WTC11 (cell line): Measurements from ENCODE around the gene SH3GL1. TPM values are rescaled to one million over a fixed set of nuclear protein-coding genes. Genes with fewer than 3 reads are reported as not detected.

Experiments used
- ATAC-seq: fragments of 200-7000 bp; cut with Tn5 transposase; 2 replicates; pipeline ENCODE4 v1.10.0; 2021; ENCODE audit warnings: mild to moderate bottlenecking, moderate library complexity
- CTCF ChIA-PET: fragments of 300-600 bp; sonication (Branson Sonifier 250); formaldehyde crosslinking; loops from one replicate; lab custom pipeline; 2021; ENCODE audit warnings: antibody characterized with exemption; lab: Charles Lee
- POLR2A ChIA-PET: fragments of 350-600 bp; sonication (Branson Sonifier 250); formaldehyde crosslinking; loops from one replicate; lab custom pipeline; 2021; ENCODE audit warnings: antibody characterized with exemption; lab: Charles Lee
- DNase-seq: peaks from one replicate; pipeline ENCODE4 v3.0.0; 2021; ENCODE audit warnings: low spot score
- H3K27ac Mint-ChIP-seq: 2 replicates; pipeline ENCODE4 v1.8.0; 2021; ENCODE audit warnings: mixed read lengths
- H3K27me3 Mint-ChIP-seq: 2 replicates; pipeline ENCODE4 v1.8.0; 2021; ENCODE audit warnings: low read depth, mild to moderate bottlenecking, moderate library complexity, mixed read lengths
- H3K36me3 Mint-ChIP-seq: 2 replicates; pipeline ENCODE4 v1.8.0; 2021; ENCODE audit warnings: mixed read lengths
- H3K4me1 Mint-ChIP-seq: 2 replicates; pipeline ENCODE4 v1.8.0; 2022; ENCODE audit warnings: mixed read lengths
- H3K4me3 Mint-ChIP-seq: 2 replicates; pipeline ENCODE4 v1.8.0; 2021; ENCODE audit warnings: mild to moderate bottlenecking, moderate library complexity, mixed read lengths
- H3K9me3 Mint-ChIP-seq: 2 replicates; pipeline ENCODE4 v1.8.0; 2021; ENCODE audit warnings: mixed read lengths
- ELF4 ChIP-seq: sonication (generic); formaldehyde crosslinking; IDR thresholded peaks from 2 replicates; pipeline ENCODE4 v1.8.1; 2022; ENCODE audit warnings: low read depth, mild to moderate bottlenecking, moderate library complexity, missing genetic modification reagents
- FOXK1 ChIP-seq: sonication (generic); formaldehyde crosslinking; IDR thresholded peaks from 2 replicates; pipeline ENCODE4 v1.8.0; 2022; ENCODE audit warnings: mild to moderate bottlenecking, moderate library complexity, missing genetic modification reagents
- GABPB1 ChIP-seq: sonication (generic); formaldehyde crosslinking; IDR thresholded peaks from 2 replicates; pipeline ENCODE4 v1.8.1; 2023; ENCODE audit warnings: mild to moderate bottlenecking, missing genetic modification reagents
- JAZF1 ChIP-seq: fragments of 250-450 bp; sonication (Bioruptor Pico); IDR thresholded peaks from 2 replicates; pipeline ENCODE4 v1.9.0; 2021; ENCODE audit warnings: moderate library complexity, mild to moderate bottlenecking, inconsistent platforms
- MXD4 ChIP-seq: fragments of 250-450 bp; sonication (Bioruptor Pico); IDR thresholded peaks from 2 replicates; pipeline ENCODE4 v1.8.0; 2021; ENCODE audit warnings: mild to moderate bottlenecking, moderate library complexity, borderline replicate concordance
- NFATC4 ChIP-seq: fragments of 250-450 bp; sonication (Bioruptor Pico); IDR thresholded peaks from 2 replicates; pipeline ENCODE4 v1.9.0; 2021; ENCODE audit warnings: mild to moderate bottlenecking
- OVOL2 ChIP-seq: fragments of 250-450 bp; sonication (Bioruptor Pico); IDR thresholded peaks from 2 replicates; pipeline ENCODE4 v1.9.0; 2021; ENCODE audit warnings: mild to moderate bottlenecking, borderline replicate concordance
- PRRX2 ChIP-seq: fragments of 250-450 bp; sonication (Bioruptor Pico); IDR thresholded peaks from 2 replicates; pipeline ENCODE4 v1.8.0; 2021; ENCODE audit warnings: mild to moderate bottlenecking
- TCF7 ChIP-seq: sonication (generic); formaldehyde crosslinking; IDR thresholded peaks from 2 replicates; pipeline ENCODE4 v1.8.0; 2022; ENCODE audit warnings: mild to moderate bottlenecking, low read depth, missing genetic modification reagents, moderate library complexity
- TP53 ChIP-seq: sonication (generic); formaldehyde crosslinking; IDR thresholded peaks from 2 replicates; pipeline ENCODE4 v1.8.1; 2023; ENCODE audit warnings: mild to moderate bottlenecking, missing genetic modification reagents
- ZNF263 ChIP-seq: sonication (generic); formaldehyde crosslinking; IDR thresholded peaks from 2 replicates; pipeline ENCODE4 v1.8.1; 2022; ENCODE audit warnings: low read depth, mild to moderate bottlenecking, moderate library complexity, missing genetic modification reagents
- microRNA-seq: library from miRNA; unstranded; fragments of <30 nt; microRNA quantifications from one replicate; pipeline ENCODE4 v1.2.0, GENCODE V29; 2022; ENCODE audit warnings: borderline number of aligned reads
- total RNA-seq: library from RNA; stranded (reverse); gene quantifications from 3 replicates; pipeline ENCODE4 v1.2.3, GENCODE V29; 2021
- TF ChIP-seq, protein P1 (sequence below): fragments of 250-450 bp; sonication (Bioruptor Pico); IDR thresholded peaks from 2 replicates; pipeline ENCODE4 v1.9.0; 2021; ENCODE audit warnings: moderate library complexity, mild to moderate bottlenecking, inconsistent platforms, borderline replicate concordance
- TF ChIP-seq, protein P2 (sequence below): fragments of 250-450 bp; sonication (Bioruptor Pico); IDR thresholded peaks from 2 replicates; pipeline ENCODE4 v1.9.0; 2021; ENCODE audit warnings: mild to moderate bottlenecking
- TF ChIP-seq, protein P3 (sequence below): fragments of 250-450 bp; sonication (Bioruptor Pico); IDR thresholded peaks from 2 replicates; pipeline ENCODE4 v1.8.0; 2021; ENCODE audit warnings: mild to moderate bottlenecking
- TF ChIP-seq, protein P4 (sequence below): sonication (generic); formaldehyde crosslinking; IDR thresholded peaks from 2 replicates; pipeline ENCODE4 v1.8.0; 2022; ENCODE audit warnings: mild to moderate bottlenecking, missing genetic modification reagents
- TF ChIP-seq, protein P5 (sequence below): sonication (generic); formaldehyde crosslinking; IDR thresholded peaks from 2 replicates; pipeline ENCODE4 v1.8.0; 2022; ENCODE audit warnings: mild to moderate bottlenecking, missing genetic modification reagents
- TF ChIP-seq, protein P6 (sequence below): fragments of 200-600 bp; IDR thresholded peaks from 2 replicates; pipeline ENCODE4 v1.8.0; 2022; ENCODE audit warnings: antibody characterized with exemption
- TF ChIP-seq, protein P7 (sequence below): sonication (generic); formaldehyde crosslinking; IDR thresholded peaks from 2 replicates; pipeline ENCODE4 v1.8.0; 2022; ENCODE audit warnings: mild to moderate bottlenecking, missing genetic modification reagents

SH3GL1 gene
- total RNA-seq, 1 experiment from 2014 or later = 109 TPM

DNA sequence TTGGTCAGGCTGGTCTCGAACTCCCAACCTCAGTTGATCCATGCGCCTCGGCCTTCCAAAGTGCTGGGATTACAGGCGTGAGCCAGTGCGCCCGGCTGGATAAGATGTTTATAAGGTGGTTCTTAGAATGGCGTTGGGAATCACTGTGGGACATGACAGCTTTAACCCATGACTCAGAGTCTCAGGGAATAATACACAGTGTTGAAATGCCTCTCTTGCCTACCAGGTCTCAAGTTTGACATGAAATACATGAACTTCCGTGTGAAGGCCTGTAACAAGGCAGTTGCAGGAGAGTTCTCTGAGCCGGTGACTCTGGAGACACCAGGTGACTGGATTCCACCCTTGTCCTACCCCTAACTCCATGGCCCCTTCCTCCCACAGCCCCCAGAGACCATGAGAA, 83.4 kb downstream of the SH3GL1 start:
- CTCF ChIA-PET = interaction anchor here (0.5 to 2.2 kb wide), 2 partner anchors 49 to 50 kb away, joined by 3 to 5 read pairs; no protein-coding TSS in a partner anchor
- no peaks in the 10 kb centered on the region; the same call in 1 of the 2 replicates for H3K27me3 Mint-ChIP-seq
- POLR2A ChIA-PET = no interaction called here
- no peaks in the 10 kb centered on the region for H3K4me1 Mint-ChIP-seq
- no peak overlapping the region for H3K4me3 Mint-ChIP-seq
- H3K9me3 Mint-ChIP-seq = peaks cover 32% of the 10 kb centered on the region
- ATAC-seq (no peak), DNase-seq (no peak)
- H3K27ac Mint-ChIP-seq = no peak overlapping the region
- TF ChIP-seq, protein P1, sequence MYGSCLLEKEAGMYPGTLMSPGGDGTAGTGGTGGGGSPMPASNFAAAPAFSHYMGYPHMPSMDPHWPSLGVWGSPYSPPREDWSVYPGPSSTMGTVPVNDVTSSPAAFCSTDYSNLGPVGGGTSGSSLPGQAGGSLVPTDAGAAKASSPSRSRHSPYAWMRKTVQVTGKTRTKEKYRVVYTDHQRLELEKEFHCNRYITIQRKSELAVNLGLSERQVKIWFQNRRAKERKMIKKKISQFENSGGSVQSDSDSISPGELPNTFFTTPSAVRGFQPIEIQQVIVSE = no peak
- TF ChIP-seq, protein P2, sequence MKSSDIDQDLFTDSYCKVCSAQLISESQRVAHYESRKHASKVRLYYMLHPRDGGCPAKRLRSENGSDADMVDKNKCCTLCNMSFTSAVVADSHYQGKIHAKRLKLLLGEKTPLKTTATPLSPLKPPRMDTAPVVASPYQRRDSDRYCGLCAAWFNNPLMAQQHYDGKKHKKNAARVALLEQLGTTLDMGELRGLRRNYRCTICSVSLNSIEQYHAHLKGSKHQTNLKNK (CRISPR knock-in tag) = no peak
- TF ChIP-seq GABPB1 (CRISPR knock-in tag) (no peak), TCF7 (CRISPR knock-in tag) (no peak), FOXK1 (CRISPR knock-in tag) (no peak), ELF4 (no peak), MXD4 (CRISPR knock-in tag) (no peak), NFATC4 (no peak), OVOL2 (CRISPR knock-in tag) (no peak), ZNF263 (CRISPR knock-in tag) (no peak), JAZF1 (CRISPR knock-in tag) (no peak), PRRX2 (no peak)
- TF ChIP-seq, protein P3, sequence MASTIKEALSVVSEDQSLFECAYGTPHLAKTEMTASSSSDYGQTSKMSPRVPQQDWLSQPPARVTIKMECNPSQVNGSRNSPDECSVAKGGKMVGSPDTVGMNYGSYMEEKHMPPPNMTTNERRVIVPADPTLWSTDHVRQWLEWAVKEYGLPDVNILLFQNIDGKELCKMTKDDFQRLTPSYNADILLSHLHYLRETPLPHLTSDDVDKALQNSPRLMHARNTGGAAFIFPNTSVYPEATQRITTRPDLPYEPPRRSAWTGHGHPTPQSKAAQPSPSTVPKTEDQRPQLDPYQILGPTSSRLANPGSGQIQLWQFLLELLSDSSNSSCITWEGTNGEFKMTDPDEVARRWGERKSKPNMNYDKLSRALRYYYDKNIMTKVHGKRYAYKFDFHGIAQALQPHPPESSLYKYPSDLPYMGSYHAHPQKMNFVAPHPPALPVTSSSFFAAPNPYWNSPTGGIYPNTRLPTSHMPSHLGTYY (CRISPR knock-in tag) = no peak
- TF ChIP-seq, protein P4, sequence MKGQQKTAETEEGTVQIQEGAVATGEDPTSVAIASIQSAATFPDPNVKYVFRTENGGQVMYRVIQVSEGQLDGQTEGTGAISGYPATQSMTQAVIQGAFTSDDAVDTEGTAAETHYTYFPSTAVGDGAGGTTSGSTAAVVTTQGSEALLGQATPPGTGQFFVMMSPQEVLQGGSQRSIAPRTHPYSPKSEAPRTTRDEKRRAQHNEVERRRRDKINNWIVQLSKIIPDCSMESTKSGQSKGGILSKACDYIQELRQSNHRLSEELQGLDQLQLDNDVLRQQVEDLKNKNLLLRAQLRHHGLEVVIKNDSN (CRISPR knock-in tag) = no peak
- TF ChIP-seq, protein P5, sequence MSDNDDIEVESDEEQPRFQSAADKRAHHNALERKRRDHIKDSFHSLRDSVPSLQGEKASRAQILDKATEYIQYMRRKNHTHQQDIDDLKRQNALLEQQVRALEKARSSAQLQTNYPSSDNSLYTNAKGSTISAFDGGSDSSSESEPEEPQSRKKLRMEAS = no peak
- TF ChIP-seq, protein P6, sequence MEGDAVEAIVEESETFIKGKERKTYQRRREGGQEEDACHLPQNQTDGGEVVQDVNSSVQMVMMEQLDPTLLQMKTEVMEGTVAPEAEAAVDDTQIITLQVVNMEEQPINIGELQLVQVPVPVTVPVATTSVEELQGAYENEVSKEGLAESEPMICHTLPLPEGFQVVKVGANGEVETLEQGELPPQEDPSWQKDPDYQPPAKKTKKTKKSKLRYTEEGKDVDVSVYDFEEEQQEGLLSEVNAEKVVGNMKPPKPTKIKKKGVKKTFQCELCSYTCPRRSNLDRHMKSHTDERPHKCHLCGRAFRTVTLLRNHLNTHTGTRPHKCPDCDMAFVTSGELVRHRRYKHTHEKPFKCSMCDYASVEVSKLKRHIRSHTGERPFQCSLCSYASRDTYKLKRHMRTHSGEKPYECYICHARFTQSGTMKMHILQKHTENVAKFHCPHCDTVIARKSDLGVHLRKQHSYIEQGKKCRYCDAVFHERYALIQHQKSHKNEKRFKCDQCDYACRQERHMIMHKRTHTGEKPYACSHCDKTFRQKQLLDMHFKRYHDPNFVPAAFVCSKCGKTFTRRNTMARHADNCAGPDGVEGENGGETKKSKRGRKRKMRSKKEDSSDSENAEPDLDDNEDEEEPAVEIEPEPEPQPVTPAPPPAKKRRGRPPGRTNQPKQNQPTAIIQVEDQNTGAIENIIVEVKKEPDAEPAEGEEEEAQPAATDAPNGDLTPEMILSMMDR = no peak
- TF ChIP-seq, protein P7, sequence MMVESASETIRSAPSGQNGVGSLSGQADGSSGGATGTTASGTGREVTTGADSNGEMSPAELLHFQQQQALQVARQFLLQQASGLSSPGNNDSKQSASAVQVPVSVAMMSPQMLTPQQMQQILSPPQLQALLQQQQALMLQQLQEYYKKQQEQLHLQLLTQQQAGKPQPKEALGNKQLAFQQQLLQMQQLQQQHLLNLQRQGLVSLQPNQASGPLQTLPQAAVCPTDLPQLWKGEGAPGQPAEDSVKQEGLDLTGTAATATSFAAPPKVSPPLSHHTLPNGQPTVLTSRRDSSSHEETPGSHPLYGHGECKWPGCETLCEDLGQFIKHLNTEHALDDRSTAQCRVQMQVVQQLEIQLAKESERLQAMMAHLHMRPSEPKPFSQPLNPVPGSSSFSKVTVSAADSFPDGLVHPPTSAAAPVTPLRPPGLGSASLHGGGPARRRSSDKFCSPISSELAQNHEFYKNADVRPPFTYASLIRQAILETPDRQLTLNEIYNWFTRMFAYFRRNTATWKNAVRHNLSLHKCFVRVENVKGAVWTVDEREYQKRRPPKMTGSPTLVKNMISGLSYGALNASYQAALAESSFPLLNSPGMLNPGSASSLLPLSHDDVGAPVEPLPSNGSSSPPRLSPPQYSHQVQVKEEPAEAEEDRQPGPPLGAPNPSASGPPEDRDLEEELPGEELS (CRISPR knock-in tag) = no peak
- peaks cover 54% of the 10 kb centered on the region for H3K36me3 Mint-ChIP-seq

DNA sequence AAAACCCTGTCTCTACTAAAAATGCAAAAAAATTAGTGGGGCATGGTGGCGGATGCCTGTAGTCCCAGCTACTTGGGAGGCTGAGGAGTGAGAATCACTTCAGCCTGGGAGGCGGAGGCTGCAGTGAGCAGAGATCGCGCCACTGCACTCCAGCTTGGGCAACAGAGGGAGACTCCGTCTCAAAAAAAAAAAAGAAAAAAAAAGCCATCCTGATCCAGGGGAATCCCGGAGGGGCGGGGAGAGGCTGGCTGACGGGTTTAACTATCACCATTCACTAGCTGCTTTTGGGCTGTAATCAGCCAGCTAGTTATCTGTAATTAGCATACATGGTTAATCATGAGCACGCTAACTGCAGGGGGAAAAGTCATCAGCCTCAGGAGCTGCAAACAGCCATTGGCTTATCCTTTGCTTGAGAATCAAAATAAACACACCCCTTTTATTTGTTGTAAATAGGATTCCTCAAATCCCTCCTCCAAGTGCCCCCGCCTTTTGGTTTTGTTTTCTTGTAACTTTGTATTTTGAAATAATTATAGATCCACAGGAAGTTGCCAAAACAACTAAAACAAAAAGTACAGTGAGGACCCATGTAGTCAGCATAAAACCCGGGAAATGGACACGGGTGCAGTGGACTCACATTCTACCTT, 86.4 kb downstream of the SH3GL1 start:
- H3K9me3 Mint-ChIP-seq = peaks cover 11% of the 10 kb centered on the region
- ATAC-seq (no peak), DNase-seq (no peak)
- no peak overlapping the region for H3K27ac Mint-ChIP-seq
- no peaks in the 10 kb centered on the region for H3K4me1 Mint-ChIP-seq
- peaks cover 53% of the 10 kb centered on the region for H3K36me3 Mint-ChIP-seq
- H3K27me3 Mint-ChIP-seq = no peaks in the 10 kb centered on the region; the same call in 1 of the 2 replicates
- no peak for TF ChIP-seq TP53 (CRISPR knock-in tag)
- CTCF ChIA-PET = interaction anchor here (0.6 to 1.7 kb wide), 2 partner anchors 47 to 550 kb away, joined by 3 read pairs; no protein-coding TSS in a partner anchor
- no peak overlapping the region for H3K4me3 Mint-ChIP-seq
- POLR2A ChIA-PET = interaction anchor here (0.6 to 1.6 kb wide), 3 partner anchors 29 to 51 kb away, joined by 3 to 6 read pairs (median 3); no protein-coding TSS in a partner anchor

Small RNA genes lying within 50 kb of the gene (microRNA-seq; reads per million reads assigned to microRNA genes)
- 13.6 reads per million, percentile 32 among the genes with 10 or more reads in this experiment for gene MIR4746

Other genes with a start within 250 kb of the SH3GL1 start
- gene CREB3L3, start 246.9 kb downstream of the SH3GL1 start, total RNA-seq = 0.09 to 0.46 TPM in 2 of 3 replicates, not detected in the other
- gene SIRT6, start 218.0 kb downstream of the SH3GL1 start, total RNA-seq = 27.2 to 29.9 TPM (median 28.1 TPM) in 3 replicates
- gene ANKRD24, start 217.9 kb downstream of the SH3GL1 start, total RNA-seq = 11.3 to 15.0 TPM (median 14.8 TPM) in 3 replicates
- 0.81 to 1.5 TPM (median 1.1 TPM) in 3 replicates for gene EBI3, start 171.0 kb downstream of the SH3GL1 start, total RNA-seq
- 24.3 to 26.5 TPM (median 25.2 TPM) in 3 replicates for gene YJU2, start 153.5 kb downstream of the SH3GL1 start, total RNA-seq
- gene SHD, start 121.3 kb downstream of the SH3GL1 start, total RNA-seq = 2.0 to 3.6 TPM (median 3.4 TPM) in 3 replicates
- 0.55 to 1.0 TPM (median 0.94 TPM) in 3 replicates for gene TMIGD2, start 98.2 kb downstream of the SH3GL1 start, total RNA-seq
- 61.3 to 69.2 TPM (median 65.7 TPM) in 3 replicates for gene FSD1, start 95.9 kb downstream of the SH3GL1 start, total RNA-seq
- 18.2 to 21.1 TPM (median 20.2 TPM) in 3 replicates for gene STAP2, start 61.7 kb downstream of the SH3GL1 start, total RNA-seq
- gene MPND, start 57.0 kb downstream of the SH3GL1 start, total RNA-seq = 28.3 to 37.7 TPM (median 37.4 TPM) in 3 replicates
- gene CHAF1A, start 2.1 kb upstream of the SH3GL1 start, total RNA-seq = 126 to 161 TPM (median 137 TPM) in 3 replicates
- 34.8 to 39.8 TPM (median 38.8 TPM) in 3 replicates for gene UBXN6, start 57.2 kb upstream of the SH3GL1 start, total RNA-seq
- 111 to 116 TPM (median 115 TPM) in 3 replicates for gene HDGFL2, start 71.8 kb upstream of the SH3GL1 start, total RNA-seq
- 0.35 to 0.62 TPM (median 0.57 TPM) in 3 replicates for gene PLIN4, start 117.9 kb upstream of the SH3GL1 start, total RNA-seq
- gene PLIN5, start 134.7 kb upstream of the SH3GL1 start, total RNA-seq = 3.3 to 4.2 TPM (median 3.9 TPM) in 3 replicates
- gene LRG1, start 139.5 kb upstream of the SH3GL1 start, total RNA-seq = 0.81 to 1.2 TPM (median 0.87 TPM) in 3 replicates
- gene SEMA6B, start 159.1 kb upstream of the SH3GL1 start, total RNA-seq = 45.1 to 52.1 TPM (median 49.1 TPM) in 3 replicates
- gene TNFAIP8L1, start 239.0 kb upstream of the SH3GL1 start, total RNA-seq = 8.3 to 8.7 TPM (median 8.6 TPM) in 3 replicates